Mucosa of descending colon (tissue), 3 donors: ENCODE measurements around the gene LY6G6F. TPM values are rescaled to one million over a fixed set of nuclear protein-coding genes. Genes with fewer than 3 reads are reported as not detected.

Experiments used
- ATAC-seq: fragments of 200-7000 bp; cut with Tn5 transposase; one replicate; pipeline ENCODE4 v1.9.1; 2020; ENCODE audit warnings: mild to moderate bottlenecking, moderate library complexity
- DNase-seq, 3 donors: peaks; one replicate each; pipeline ENCODE4 v3.0.0-alpha.2; 2020
- H3K36me3 ChIP-seq: fragments of 200-600 bp; one replicate; pipeline ENCODE4 v1.8.0; 2021; ENCODE audit warnings: low read depth, mild to moderate bottlenecking
- H3K4me1 ChIP-seq: fragments of 200-600 bp; one replicate; pipeline ENCODE4 v1.8.0; 2021; ENCODE audit warnings: low read depth, mild to moderate bottlenecking
- H3K4me3 ChIP-seq: fragments of 200-600 bp; one replicate; pipeline ENCODE4 v1.8.0; 2021; ENCODE audit warnings: mild to moderate bottlenecking
- H3K9me3 ChIP-seq: fragments of 200-600 bp; one replicate; pipeline ENCODE4 v1.8.0; 2021; ENCODE audit warnings: mild to moderate bottlenecking
- CTCF ChIP-seq: fragments of 200-600 bp; IDR thresholded peaks from one replicate; pipeline ENCODE4 v1.8.0; 2022; ENCODE audit warnings: antibody characterized with exemption, mild to moderate bottlenecking
- intact Hi-C, 2 donors: fragments of 100-400 bp; cut with DNase I in 1 of 2; cut with micrococcal nuclease in 1 of 2; formaldehyde crosslinking; loops; one replicate each; pipeline versions ENCODE4 v1.11.0 to v1.11.1; 2022; cut with DNase I, micrococcal nuclease
- total RNA-seq, 3 donors: library from RNA; stranded (reverse); fragmentation: NEBNext Ultra II Directional in 2 of 3; extraction: Animal tissue kit (Norgen Biotek cat#: 25700) in 2 of 3; gene quantifications; one replicate each; pipeline versions ENCODE4 v1.2.1 to v1.2.4, GENCODE V29; 2021 to 2023
- donor health status: DM: no; HTN: no; CAD: no; lungs with moderate emphysema.
- donor health status: DM: no; HTN: no; CAD: no.
- donor health status: DM: no; HTN: yes; CAD: no.

Gene LY6G6F
- total RNA-seq, 3 donors from 2014 or later = not detected

- Histone ChIP-seq H3K9me3 (no peaks in the 10 kb centered on the region), H3K36me3 (peaks cover 9% of the 10 kb centered on the region), H3K4me3 (no peak overlapping the region), H3K4me1 (peaks cover 14% of the 10 kb centered on the region)
- no peak for TF ChIP-seq CTCF
- intact Hi-C loops = loop anchor here in 1 of 2 donors (10.0 kb wide), 1 partner anchor 181 kb away; the partner anchor contains the start of gene NEU1
- ATAC-seq = no peak
- no peak for DNase-seq
These were observed 23.1 kb upstream of the LY6G6F start for GRCh38 chr6:31683591-31683990.

GRCh38 chr6:31686483-31686882 lies 20.2 kb upstream of the LY6G6F start:
- peaks cover 9% of the 10 kb centered on the region for H3K36me3 ChIP-seq
- H3K4me1 ChIP-seq = peaks cover 3% of the 10 kb centered on the region
- no peaks in the 10 kb centered on the region for H3K9me3 ChIP-seq
- no peak for DNase-seq
- no peak overlapping the region for H3K4me3 ChIP-seq
- no peak for ATAC-seq
- intact Hi-C loops = loop anchor here in 1 of 2 donors (10.0 kb wide), 1 partner anchor 178 kb away; the partner anchor contains the start of gene NEU1
- TF ChIP-seq CTCF = no peak

GRCh38 chr6:31687321-31687720 lies 19.3 kb upstream of the LY6G6F start:
- no peak for TF ChIP-seq CTCF
- Histone ChIP-seq H3K4me1 (no peaks in the 10 kb centered on the region), H3K4me3 (no peak overlapping the region), H3K36me3 (peaks cover 13% of the 10 kb centered on the region), H3K9me3 (no peaks in the 10 kb centered on the region)
- DNase-seq (no peak), ATAC-seq (no peak)
- intact Hi-C loops = loop anchor here in 1 of 2 donors (10.0 kb wide), 1 partner anchor 177 kb away; the partner anchor contains the start of gene NEU1

GRCh38 chr6:31687860-31688693 lies 18.6 kb upstream of the LY6G6F start:
- H3K4me3 ChIP-seq = no peak overlapping the region
- ATAC-seq = no peak
- no peak for TF ChIP-seq CTCF
- peaks cover 13% of the 10 kb centered on the region for H3K36me3 ChIP-seq
- no peak for DNase-seq
- H3K4me1 ChIP-seq = no peaks in the 10 kb centered on the region
- intact Hi-C loops = loop anchor here in 1 of 2 donors (10.0 kb wide), 1 partner anchor 177 kb away; the partner anchor contains the start of gene NEU1
- no peaks in the 10 kb centered on the region for H3K9me3 ChIP-seq

GRCh38 chr6:31689249-31690110 lies 17.2 kb upstream of the LY6G6F start:
- Histone ChIP-seq H3K36me3 (peaks cover 13% of the 10 kb centered on the region), H3K4me1 (no peaks in the 10 kb centered on the region), H3K9me3 (no peaks in the 10 kb centered on the region), H3K4me3 (no peak overlapping the region)
- DNase-seq (peak in 1 of 3 donors; percentile 24), ATAC-seq (peak; percentile 24)
- no peak for TF ChIP-seq CTCF
- intact Hi-C loops = loop anchor here in 1 of 2 donors (10.0 kb wide), 1 partner anchor 175 kb away; the partner anchor contains the start of gene NEU1
